T follicular helper cell (primary cell): Measurements from ENCODE around the gene CBX2.
"Not testable (repeated sequence)": the region's sequence is repeated elsewhere in the genome, so short reads cannot be mapped to it uniquely, and the experiment has no call there.

Experiments used
- DNase-seq: peaks from one replicate; pipeline ENCODE4 v3.0.0-alpha.2; 2020; ENCODE audit warnings: low read depth

CBX2 gene

GRCh38 chr17:79769570-79770506 lies 8.1 kb upstream of the CBX2 start:
- DNase-seq, result no peak

GRCh38 chr17:79771276-79771675 lies 6.7 kb upstream of the CBX2 start:
- DNase-seq, result no peak

GRCh38 chr17:79772726-79773125 lies 5.2 kb upstream of the CBX2 start:
- DNase-seq, result not testable (repeated sequence)

- DNase-seq, result no peak
Measured at GRCh38 chr17:79774561-79774975, 3.4 kb upstream of the CBX2 start.

- DNase-seq, result no peak
Measured at GRCh38 chr17:79775632-79776031, 2.3 kb upstream of the CBX2 start.

- no peak for DNase-seq
Measured at GRCh38 chr17:79776376-79777119, 1.4 kb upstream of the CBX2 start.

GRCh38 chr17:79777120-79777893 lies 641 bp upstream of the CBX2 start:
- DNase-seq, result no peak

- no peak for DNase-seq
Measured at GRCh38 chr17:79778504-79779083, 646 bp downstream of the CBX2 start.

- no peak for DNase-seq
Measured at GRCh38 chr17:79779084-79779529, 1.2 kb downstream of the CBX2 start.

- DNase-seq, result no peak
Measured at GRCh38 chr17:79779661-79780365, 1.9 kb downstream of the CBX2 start.

GRCh38 chr17:79781012-79781650 lies 3.2 kb downstream of the CBX2 start:
- DNase-seq, result no peak

- no peak for DNase-seq
Measured at GRCh38 chr17:79781736-79782575, 4.0 kb downstream of the CBX2 start.

- DNase-seq, result no peak
Measured at GRCh38 chr17:79783891-79784290, 5.9 kb downstream of the CBX2 start.

GRCh38 chr17:79784353-79785016 lies 6.5 kb downstream of the CBX2 start:
- no peak for DNase-seq

GRCh38 chr17:79785017-79785899 lies 7.3 kb downstream of the CBX2 start:
- DNase-seq, result no peak

GRCh38 chr17:79785900-79786810 lies 8.2 kb downstream of the CBX2 start:
- DNase-seq, result no peak
